Keratinocyte (primary cell): ENCODE results near the gene PCGF3.

Experiments
- EZH2 ChIP-seq: IDR thresholded peaks from one replicate; pipeline ENCODE4 v1.6.1; 2012; ENCODE audit warnings: inconsistent platforms, mild to moderate bottlenecking, low read length, moderate library complexity
- TF ChIP-seq, protein P1 (sequence below), 3 experiments: IDR thresholded peaks in 1 of 3; conservative IDR thresholded peaks in 1 of 3; optimal IDR thresholded peaks in 1 of 3; 2 replicates in 2 of 3; 3 replicates in 1 of 3; pipeline versions ENCODE3 to v1.5.1; 2011; ENCODE audit warnings: low read length in 3 of 3, mild to moderate bottlenecking in 3 of 3, moderate library complexity in 2 of 3, control low read depth in 1 of 3, inconsistent platforms in 1 of 3; ENCODE audit not compliant: insufficient read depth in 2 of 3; ENCODE audit errors: extremely low read depth in 1 of 3

DNA sequence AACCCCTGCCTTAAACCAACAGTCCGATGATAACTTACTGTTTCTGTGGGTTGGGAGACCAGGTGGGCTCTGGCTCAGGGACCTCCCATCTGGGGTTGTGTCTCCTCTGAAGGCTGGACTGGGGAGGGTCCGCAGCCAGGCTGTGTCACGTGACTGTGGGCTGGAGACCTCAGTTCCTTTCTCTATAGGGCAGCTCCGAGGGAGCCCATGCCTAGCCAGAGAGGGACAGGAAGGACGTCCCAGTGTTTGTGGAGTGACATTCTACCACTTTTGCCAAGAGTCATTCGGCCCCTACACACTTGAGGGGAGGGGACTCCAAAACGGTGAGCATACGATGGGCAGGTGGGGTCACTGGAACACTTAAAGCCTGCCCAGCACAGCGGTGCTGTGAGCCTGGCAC lies 4.5 kb downstream of the PCGF3 start:
- TF ChIP-seq, protein P1, sequence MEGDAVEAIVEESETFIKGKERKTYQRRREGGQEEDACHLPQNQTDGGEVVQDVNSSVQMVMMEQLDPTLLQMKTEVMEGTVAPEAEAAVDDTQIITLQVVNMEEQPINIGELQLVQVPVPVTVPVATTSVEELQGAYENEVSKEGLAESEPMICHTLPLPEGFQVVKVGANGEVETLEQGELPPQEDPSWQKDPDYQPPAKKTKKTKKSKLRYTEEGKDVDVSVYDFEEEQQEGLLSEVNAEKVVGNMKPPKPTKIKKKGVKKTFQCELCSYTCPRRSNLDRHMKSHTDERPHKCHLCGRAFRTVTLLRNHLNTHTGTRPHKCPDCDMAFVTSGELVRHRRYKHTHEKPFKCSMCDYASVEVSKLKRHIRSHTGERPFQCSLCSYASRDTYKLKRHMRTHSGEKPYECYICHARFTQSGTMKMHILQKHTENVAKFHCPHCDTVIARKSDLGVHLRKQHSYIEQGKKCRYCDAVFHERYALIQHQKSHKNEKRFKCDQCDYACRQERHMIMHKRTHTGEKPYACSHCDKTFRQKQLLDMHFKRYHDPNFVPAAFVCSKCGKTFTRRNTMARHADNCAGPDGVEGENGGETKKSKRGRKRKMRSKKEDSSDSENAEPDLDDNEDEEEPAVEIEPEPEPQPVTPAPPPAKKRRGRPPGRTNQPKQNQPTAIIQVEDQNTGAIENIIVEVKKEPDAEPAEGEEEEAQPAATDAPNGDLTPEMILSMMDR (optimal IDR thresholded peaks at IDR 0.05 in 1 of 3, IDR thresholded peaks at IDR 0.05 in 1 of 3, conservative IDR thresholded peaks at IDR 0.05 in 1 of 3; ENCODE audit: extremely low read depth in 1 of 3, insufficient read depth in 2 of 3, low read length in 3 of 3): no peak
- TF ChIP-seq EZH2: no peak
